Measurements from ENCODE around the gene DIP2A.
"Not testable (repeated sequence)": the region's sequence is repeated elsewhere in the genome, so short reads cannot be mapped to it uniquely, and the experiment has no call there.

Gene DIP2A

GRCh38 chr21:46443910-46444309, 14.8 kb upstream of the DIP2A start:
- H2AFZ ChIP-seq (ENCODE audit: low read depth, low read length, severe bottlenecking): no peak overlapping the region
- no peak overlapping the region for H3K4me2 ChIP-seq (ENCODE audit: low read depth, low read length, poor library complexity, severe bottlenecking)
- H3K9me2 ChIP-seq (replicated peaks; ENCODE audit: insufficient read depth, low read length): no peaks in the 10 kb centered on the region
- no peaks in the 10 kb centered on the region for H3K9me3 ChIP-seq (ENCODE audit: insufficient read depth, low read length)
- H3F3A ChIP-seq (ENCODE audit: insufficient read depth): peaks cover 4% of the 10 kb centered on the region
- H3K79me2 ChIP-seq (ENCODE audit: insufficient read depth, low read length): peaks cover 3% of the 10 kb centered on the region; the same call in 1 of the 2 replicates
- H3K4me3 ChIP-seq (ENCODE audit: insufficient read depth, low read length, poor library complexity, severe bottlenecking): no peak overlapping the region
- H3K27me3 ChIP-seq (ENCODE audit: low read length): no peaks in the 10 kb centered on the region
- H3K36me3 ChIP-seq (ENCODE audit: low read length): 0 out of 2 replicates have a peak, but pooled peaks cover 5% of the 10 kb centered on the region
- H3K27ac ChIP-seq (ENCODE audit: low read depth, low read length): no peak overlapping the region
- H3K9ac ChIP-seq (ENCODE audit: low read length): no peak overlapping the region
- no peaks in the 10 kb centered on the region for H4K20me1 ChIP-seq (ENCODE audit: low read depth, low read length)
- no peak for TF ChIP-seq CTCF (IDR thresholded peaks at IDR 0.05; ENCODE audit: insufficient read depth, low read length, poor library complexity, severe bottlenecking)

- no peak overlapping the region for H3K9ac ChIP-seq (ENCODE audit: low read length)
- TF ChIP-seq CTCF (IDR thresholded peaks at IDR 0.05; ENCODE audit: insufficient read depth, low read length, poor library complexity, severe bottlenecking): no peak
- no peak for TF ChIP-seq EZH2phosphoT487 (conservative IDR thresholded peaks at IDR 0.05; ENCODE audit: low read length)
- no peak overlapping the region for H3K4me2 ChIP-seq (ENCODE audit: low read depth, low read length, poor library complexity, severe bottlenecking)
- H3F3A ChIP-seq (ENCODE audit: insufficient read depth): peaks cover 4% of the 10 kb centered on the region
- H3K79me2 ChIP-seq (ENCODE audit: insufficient read depth, low read length): peaks cover 35% of the 10 kb centered on the region
- H3K4me3 ChIP-seq (ENCODE audit: insufficient read depth, low read length, poor library complexity, severe bottlenecking): no peak overlapping the region
- no peaks in the 10 kb centered on the region for H3K9me3 ChIP-seq (ENCODE audit: insufficient read depth, low read length)
- peaks cover 6% of the 10 kb centered on the region; the same call in 1 of the 2 replicates for H3K36me3 ChIP-seq (ENCODE audit: low read length)
- H3K27ac ChIP-seq (ENCODE audit: low read depth, low read length): no peak overlapping the region
- H4K20me1 ChIP-seq (ENCODE audit: low read depth, low read length): no peaks in the 10 kb centered on the region
- no peaks in the 10 kb centered on the region for H3K9me2 ChIP-seq (replicated peaks; ENCODE audit: insufficient read depth, low read length)
- H3K27me3 ChIP-seq (ENCODE audit: low read length): no peaks in the 10 kb centered on the region
- no peak overlapping the region for H2AFZ ChIP-seq (ENCODE audit: low read depth, low read length, severe bottlenecking)
Measured at GRCh38 chr21:46448108-46448507, 10.6 kb upstream of the DIP2A start.

GRCh38 chr21:46448855-46449254, 9.8 kb upstream of the DIP2A start:
- H3K4me3 ChIP-seq (ENCODE audit: insufficient read depth, low read length, poor library complexity, severe bottlenecking): not testable (repeated sequence)

GRCh38 chr21:46452710-46453109, 6.0 kb upstream of the DIP2A start:
- no peak overlapping the region for H3K4me2 ChIP-seq (ENCODE audit: low read depth, low read length, poor library complexity, severe bottlenecking)
- H3K9me3 ChIP-seq (ENCODE audit: insufficient read depth, low read length): no peaks in the 10 kb centered on the region
- H3K27ac ChIP-seq (ENCODE audit: low read depth, low read length): no peak overlapping the region
- no peak overlapping the region for H3K9ac ChIP-seq (ENCODE audit: low read length)
- no peak overlapping the region for H2AFZ ChIP-seq (ENCODE audit: low read depth, low read length, severe bottlenecking)
- peaks cover 8% of the 10 kb centered on the region; the same call in 1 of the 2 replicates for H3K36me3 ChIP-seq (ENCODE audit: low read length)
- no peaks in the 10 kb centered on the region for H4K20me1 ChIP-seq (ENCODE audit: low read depth, low read length)
- no peak overlapping the region for H3K4me3 ChIP-seq (ENCODE audit: insufficient read depth, low read length, poor library complexity, severe bottlenecking)
- H3K9me2 ChIP-seq (replicated peaks; ENCODE audit: insufficient read depth, low read length): no peaks in the 10 kb centered on the region
- no peak for TF ChIP-seq CTCF (IDR thresholded peaks at IDR 0.05; ENCODE audit: insufficient read depth, low read length, poor library complexity, severe bottlenecking)
- no peaks in the 10 kb centered on the region for H3K27me3 ChIP-seq (ENCODE audit: low read length)
- no peaks in the 10 kb centered on the region for H3F3A ChIP-seq (ENCODE audit: insufficient read depth)
- peaks cover 76% of the 10 kb centered on the region for H3K79me2 ChIP-seq (ENCODE audit: insufficient read depth, low read length)

More at GRCh38 chr21:46448855-46449254, 9.8 kb upstream of the DIP2A start:
- not testable (repeated sequence) for H3K27ac ChIP-seq (ENCODE audit: low read depth, low read length); H3F3A ChIP-seq (ENCODE audit: insufficient read depth); H3K9me2 ChIP-seq (replicated peaks; ENCODE audit: insufficient read depth, low read length); H2AFZ ChIP-seq (ENCODE audit: low read depth, low read length, severe bottlenecking); H3K27me3 ChIP-seq (ENCODE audit: low read length); H3K36me3 ChIP-seq (ENCODE audit: low read length); H3K9ac ChIP-seq (ENCODE audit: low read length); H3K4me2 ChIP-seq (ENCODE audit: low read depth, low read length, poor library complexity, severe bottlenecking); H4K20me1 ChIP-seq (ENCODE audit: low read depth, low read length); H3K9me3 ChIP-seq (ENCODE audit: insufficient read depth, low read length)
- H3K79me2 ChIP-seq (ENCODE audit: insufficient read depth, low read length): peaks cover 39% of the 10 kb centered on the region

All from SU-DHL-6 (cell line).